HepG2 (cell line): ENCODE measurements around the gene SYNJ2. TPM values are rescaled to one million over a fixed set of nuclear protein-coding genes. Genes with fewer than 3 reads are reported as not detected.

Experiments used
- CAMTA2 ChIP-seq: sonication (generic); formaldehyde crosslinking; IDR thresholded peaks from 2 replicates; pipeline ENCODE4 v1.4.0; 2020; ENCODE audit warnings: mild to moderate bottlenecking, missing genetic modification reagents, borderline replicate concordance
- KLF12 ChIP-seq: sonication (generic); formaldehyde crosslinking; IDR thresholded peaks from 2 replicates; pipeline ENCODE4 v1.4.0; 2020; ENCODE audit warnings: missing genetic modification reagents, borderline replicate concordance
- MBD4 ChIP-seq: IDR thresholded peaks from 2 replicates; pipeline ENCODE4 v1.6.1; 2012; ENCODE audit warnings: low read length, inconsistent platforms, borderline replicate concordance
- MTA1 ChIP-seq: sonication (generic); formaldehyde crosslinking; IDR thresholded peaks from 2 replicates; pipeline ENCODE4 v1.4.0; 2020; ENCODE audit warnings: missing genetic modification reagents, mild to moderate bottlenecking, borderline replicate concordance
- MTF2 ChIP-seq: sonication (generic); formaldehyde crosslinking; IDR thresholded peaks from 2 replicates; pipeline ENCODE4 v1.5.0; 2020; ENCODE audit warnings: missing genetic modification reagents, borderline replicate concordance
- NFKBIZ ChIP-seq: IDR thresholded peaks from 2 replicates; pipeline ENCODE4 v1.6.1; 2018; ENCODE audit warnings: missing genetic modification reagents, missing compliant biosample characterization
- PPARG ChIP-seq: conservative IDR thresholded peaks from 2 replicates; pipeline ENCODE4 v1.6.1; 2016; ENCODE audit warnings: missing biosample characterization, missing genetic modification reagents
- RAD21 ChIP-seq: fragments of 450-650 bp; formaldehyde crosslinking; IDR thresholded peaks from 2 replicates; pipeline ENCODE4 v1.5.0; 2020; ENCODE audit warnings: mild to moderate bottlenecking
- RAD51 ChIP-seq: fragments of 450-650 bp; IDR thresholded peaks from 2 replicates; pipeline ENCODE4 v1.6.1; 2016; ENCODE audit warnings: borderline replicate concordance
- RBAK ChIP-seq: sonication (generic); formaldehyde crosslinking; IDR thresholded peaks from 2 replicates; pipeline ENCODE4 v1.5.1; 2020; ENCODE audit warnings: mild to moderate bottlenecking, missing genetic modification reagents
- SOX13 ChIP-seq, 3 experiments: fragments of 450-650 bp in 1 of 3; sonication (generic) in 1 of 3; formaldehyde crosslinking in 1 of 3; IDR thresholded peaks in 2 of 3; conservative IDR thresholded peaks in 1 of 3; 2 replicates each; pipeline versions ENCODE4 v1.5.0 to v1.6.1; 2016 to 2020; ENCODE audit warnings: antibody characterized with exemption in 1 of 3, mild to moderate bottlenecking in 1 of 3, missing compliant biosample characterization in 1 of 3, missing genetic modification reagents in 1 of 3, moderate library complexity in 1 of 3
- ZBTB38 ChIP-seq: sonication (generic); formaldehyde crosslinking; IDR thresholded peaks from 2 replicates; pipeline ENCODE4 v1.5.1; 2020; ENCODE audit warnings: mild to moderate bottlenecking, missing genetic modification reagents
- ZBTB44 ChIP-seq: sonication (generic); formaldehyde crosslinking; IDR thresholded peaks from 2 replicates; pipeline ENCODE4 v1.4.0; 2020; ENCODE audit warnings: missing genetic modification reagents
- ZFX ChIP-seq: sonication (generic); formaldehyde crosslinking; IDR thresholded peaks from 2 replicates; pipeline ENCODE4 v1.4.0; 2020; ENCODE audit warnings: mild to moderate bottlenecking, low read depth, missing genetic modification reagents, moderate library complexity
- ZNF160 ChIP-seq: sonication (generic); formaldehyde crosslinking; IDR thresholded peaks from 2 replicates; pipeline ENCODE4 v1.8.0; 2022; ENCODE audit warnings: mild to moderate bottlenecking, inconsistent platforms, missing genetic modification reagents
- ZNF251 ChIP-seq: sonication (generic); formaldehyde crosslinking; IDR thresholded peaks from 2 replicates; pipeline ENCODE4 v1.9.0; 2021; ENCODE audit warnings: mild to moderate bottlenecking, missing genetic modification reagents
- ZNF30 ChIP-seq: sonication (generic); formaldehyde crosslinking; IDR thresholded peaks from 2 replicates; pipeline ENCODE4 v1.5.0; 2020; ENCODE audit warnings: mild to moderate bottlenecking, missing genetic modification reagents
- ZNF318 ChIP-seq: sonication (generic); formaldehyde crosslinking; IDR thresholded peaks from 2 replicates; pipeline ENCODE4 v1.4.0; 2020; ENCODE audit warnings: mild to moderate bottlenecking, missing genetic modification reagents
- ZNF468 ChIP-seq: sonication (generic); formaldehyde crosslinking; IDR thresholded peaks from 2 replicates; pipeline ENCODE4 v1.8.0; 2022; ENCODE audit warnings: mild to moderate bottlenecking, moderate library complexity, missing genetic modification reagents
- ZNF546 ChIP-seq: sonication (generic); formaldehyde crosslinking; conservative IDR thresholded peaks from 2 replicates; pipeline ENCODE4 v1.8.1; 2023; ENCODE audit warnings: mild to moderate bottlenecking, missing genetic modification reagents
- ZNF644 ChIP-seq: IDR thresholded peaks from 2 replicates; pipeline ENCODE4 v1.6.1; 2016; ENCODE audit warnings: low read depth
- polyA plus RNA-seq, 8 experiments: library from polyadenylated mRNA; depleted of rRNA in 3 of 8; stranded (reverse) in 7 of 8; unstranded in 1 of 8; fragments of >200 nt; fragmentation: Illumina TruSeq in 4 of 8; extraction: Trizol in 4 of 8; gene quantifications; 2 replicates each; pipeline versions ENCODE4 v1.2.1 to v1.2.3, GENCODE V29; 2011 to 2016; ENCODE audit warnings: low read depth in 4 of 8, missing spikeins in 1 of 8, mixed read lengths in 1 of 8; ENCODE audit not compliant: insufficient read depth in 1 of 8
- total RNA-seq, 5 experiments: library from RNA; depleted of rRNA; stranded (reverse); fragments of >200 nt; fragmentation: Illumina TruSeq; extraction: Trizol; gene quantifications; 2 replicates each; pipeline ENCODE4 v1.2.3, GENCODE V29; 2016; ENCODE audit warnings: low read depth in 1 of 5

The SYNJ2 gene
- total and polyA plus RNA-seq, 2 of the 13 experiments (the other 11 are each of a cell fraction or from before 2014, with no cell fraction given) = 39.1 to 57.6 TPM

GRCh38 chr6:157982563-157983405 lies 1.1 kb downstream of the SYNJ2 start (continued):
- TF ChIP-seq SOX13 (IDR thresholded peaks at IDR 0.05) (no peak), SOX13 (CRISPR knock-in tag; conservative IDR thresholded peaks at IDR 0.05 in 1 of 2, IDR thresholded peaks at IDR 0.05 in 1 of 2) (no peak; a peak in 1 of 4 replicates), ZFX (peak; percentile 41; the same call in 1 of the 2 replicates), ZNF251 (CRISPR knock-in tag) (no peak), RAD21 (CRISPR knock-in tag) (peak; percentile 65), ZBTB44 (CRISPR knock-in tag) (no peak), ZNF644 (CRISPR knock-in tag) (no peak), RAD51 (no peak), ZBTB38 (CRISPR knock-in tag) (peak; percentile 42; the same call in 1 of the 2 replicates), ZNF546 (CRISPR knock-in tag) (no peak), ZNF160 (no peak), MTA1 (CRISPR knock-in tag) (no peak), ZNF468 (CRISPR knock-in tag) (no peak), ZNF30 (CRISPR knock-in tag) (no peak), PPARG (CRISPR knock-in tag) (no peak), KLF12 (CRISPR knock-in tag) (no peak), RBAK (0 out of 2 replicates have a peak, but pooled peaks have one; percentile 61), NFKBIZ (CRISPR knock-in tag) (no peak), MBD4 (no peak), MTF2 (CRISPR knock-in tag) (no peak), CAMTA2 (CRISPR knock-in tag) (no peak), ZNF318 (CRISPR knock-in tag) (0 out of 2 replicates have a peak, but pooled peaks have one; percentile 60)
